Neural progenitor cell (in vitro differentiated cells): Measurements from ENCODE around the gene CTTNBP2NL.

Experiments
- EZH2 ChIP-seq: fragments of 200-600 bp; sonication (generic); IDR thresholded peaks from 2 replicates; pipeline ENCODE4 v1.6.1; 2017; ENCODE audit warnings: antibody characterized with exemption, mild to moderate bottlenecking, moderate library complexity
- TF ChIP-seq, protein P1 (sequence below): fragments of 200-600 bp; sonication (generic); IDR thresholded peaks from 2 replicates; pipeline ENCODE4 v1.5.1; 2017; ENCODE audit warnings: antibody characterized with exemption, mild to moderate bottlenecking

DNA sequence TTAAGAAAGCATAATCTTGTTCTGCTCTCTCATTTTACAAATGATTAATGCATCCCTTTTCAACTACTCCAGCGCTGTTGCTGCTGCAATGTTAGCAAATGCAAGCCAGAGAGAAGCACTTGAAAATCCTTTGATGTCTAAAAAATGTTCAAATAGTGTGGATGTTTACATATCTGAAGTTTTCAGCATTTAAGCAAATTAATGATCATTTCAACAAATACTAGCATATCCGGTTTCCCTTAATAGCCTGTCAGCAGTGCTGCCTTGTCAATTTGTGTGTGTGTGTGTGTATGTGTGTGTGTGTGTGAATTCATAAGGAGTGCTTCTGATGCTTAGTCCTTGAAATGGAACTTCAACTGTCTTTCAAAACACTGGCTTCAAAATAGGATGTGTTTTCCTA, 64.6 kb downstream of the CTTNBP2NL start:
- TF ChIP-seq, protein P1, sequence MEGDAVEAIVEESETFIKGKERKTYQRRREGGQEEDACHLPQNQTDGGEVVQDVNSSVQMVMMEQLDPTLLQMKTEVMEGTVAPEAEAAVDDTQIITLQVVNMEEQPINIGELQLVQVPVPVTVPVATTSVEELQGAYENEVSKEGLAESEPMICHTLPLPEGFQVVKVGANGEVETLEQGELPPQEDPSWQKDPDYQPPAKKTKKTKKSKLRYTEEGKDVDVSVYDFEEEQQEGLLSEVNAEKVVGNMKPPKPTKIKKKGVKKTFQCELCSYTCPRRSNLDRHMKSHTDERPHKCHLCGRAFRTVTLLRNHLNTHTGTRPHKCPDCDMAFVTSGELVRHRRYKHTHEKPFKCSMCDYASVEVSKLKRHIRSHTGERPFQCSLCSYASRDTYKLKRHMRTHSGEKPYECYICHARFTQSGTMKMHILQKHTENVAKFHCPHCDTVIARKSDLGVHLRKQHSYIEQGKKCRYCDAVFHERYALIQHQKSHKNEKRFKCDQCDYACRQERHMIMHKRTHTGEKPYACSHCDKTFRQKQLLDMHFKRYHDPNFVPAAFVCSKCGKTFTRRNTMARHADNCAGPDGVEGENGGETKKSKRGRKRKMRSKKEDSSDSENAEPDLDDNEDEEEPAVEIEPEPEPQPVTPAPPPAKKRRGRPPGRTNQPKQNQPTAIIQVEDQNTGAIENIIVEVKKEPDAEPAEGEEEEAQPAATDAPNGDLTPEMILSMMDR: no peak
- TF ChIP-seq EZH2: no peak
